Measurements from ENCODE around the gene TTC9C.

DNA sequence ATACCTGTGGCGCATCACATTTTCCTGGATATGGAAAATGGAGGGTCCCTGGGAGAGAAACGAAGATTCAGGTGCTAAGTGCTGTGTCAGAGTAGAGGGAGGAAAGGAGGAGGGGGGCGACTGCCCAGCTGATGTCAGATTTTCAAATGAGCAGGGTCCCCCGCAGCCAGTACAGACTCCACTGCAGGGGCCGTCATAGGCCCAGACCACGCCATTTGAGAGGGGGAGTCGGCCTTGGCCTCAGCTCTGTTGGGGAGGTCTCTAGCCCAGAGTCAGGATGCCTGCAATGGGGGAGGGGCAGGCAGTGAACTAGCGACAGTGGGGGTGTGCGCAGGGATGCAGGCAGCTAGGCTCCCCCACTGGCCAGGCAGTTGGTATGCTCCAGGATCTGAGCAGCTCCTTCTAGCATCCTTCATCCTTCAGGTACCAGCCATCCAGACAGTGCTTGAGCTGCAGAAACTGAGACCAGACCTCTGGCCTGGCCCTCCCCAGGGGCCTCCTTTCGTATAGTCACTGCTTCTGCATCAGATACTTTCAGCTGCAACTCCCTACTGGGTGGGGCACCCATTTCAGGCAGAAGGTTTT is 20.9 kb upstream of the TTC9C start, which contains the start of the genes BSCL2 and GNG3:
- TF ChIP-seq, protein P1, sequence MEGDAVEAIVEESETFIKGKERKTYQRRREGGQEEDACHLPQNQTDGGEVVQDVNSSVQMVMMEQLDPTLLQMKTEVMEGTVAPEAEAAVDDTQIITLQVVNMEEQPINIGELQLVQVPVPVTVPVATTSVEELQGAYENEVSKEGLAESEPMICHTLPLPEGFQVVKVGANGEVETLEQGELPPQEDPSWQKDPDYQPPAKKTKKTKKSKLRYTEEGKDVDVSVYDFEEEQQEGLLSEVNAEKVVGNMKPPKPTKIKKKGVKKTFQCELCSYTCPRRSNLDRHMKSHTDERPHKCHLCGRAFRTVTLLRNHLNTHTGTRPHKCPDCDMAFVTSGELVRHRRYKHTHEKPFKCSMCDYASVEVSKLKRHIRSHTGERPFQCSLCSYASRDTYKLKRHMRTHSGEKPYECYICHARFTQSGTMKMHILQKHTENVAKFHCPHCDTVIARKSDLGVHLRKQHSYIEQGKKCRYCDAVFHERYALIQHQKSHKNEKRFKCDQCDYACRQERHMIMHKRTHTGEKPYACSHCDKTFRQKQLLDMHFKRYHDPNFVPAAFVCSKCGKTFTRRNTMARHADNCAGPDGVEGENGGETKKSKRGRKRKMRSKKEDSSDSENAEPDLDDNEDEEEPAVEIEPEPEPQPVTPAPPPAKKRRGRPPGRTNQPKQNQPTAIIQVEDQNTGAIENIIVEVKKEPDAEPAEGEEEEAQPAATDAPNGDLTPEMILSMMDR (IDR thresholded peaks at IDR 0.05; ENCODE audit: low read depth, low read length, poor library complexity, severe bottlenecking), result no peak
- no peak for TF ChIP-seq EZH2phosphoT487 (IDR thresholded peaks at IDR 0.05; ENCODE audit: borderline replicate concordance, low read length)
